Lung microvascular endothelial cell (primary cell): ENCODE measurements around the gene FBLIM1. TPM values are rescaled to one million over a fixed set of nuclear protein-coding genes. Genes with fewer than 3 reads are reported as not detected.
"Not testable (repeated sequence)": the region's sequence is repeated elsewhere in the genome, so short reads cannot be mapped to it uniquely, and the experiment has no call there.

Experiments
- DNase-seq, 2 donors: peaks; one replicate each; pipeline versions ENCODE4 v3.0.0 to v3.0.0-alpha.2; 2010; ENCODE audit warnings: low read depth in 2 of 2
- total RNA-seq: library from RNA; depleted of rRNA; stranded (reverse); fragments of >200 nt; gene quantifications from 2 replicates; pipeline ENCODE4 v1.2.1, GENCODE V29; 2014

The FBLIM1 gene
- total RNA-seq, 1 donor from 2014 or later, result 128 TPM

- not testable (repeated sequence) for DNase-seq
These were observed 49.0 kb downstream of the FBLIM1 start, which contains the start of gene UQCRHL for GRCh38 chr1:15807549-15807948. Gene UQCRHL, minus strand, starts transcription at chr1:15807649. Its CDS starts 0 bp downstream, at chr1:15807649.

GRCh38 chr1:15808955-15809354 lies 50.4 kb downstream of the FBLIM1 start:
- DNase-seq, result no peak

GRCh38 chr1:15810073-15810472 lies 51.5 kb downstream of the FBLIM1 start:
- no peak for DNase-seq

GRCh38 chr1:15816674-15817073 lies 58.1 kb downstream of the FBLIM1 start:
- no peak for DNase-seq

GRCh38 chr1:15820478-15820877 lies 61.9 kb downstream of the FBLIM1 start:
- DNase-seq, result no peak

- no peak for DNase-seq
These were observed 67.2 kb downstream of the FBLIM1 start for GRCh38 chr1:15825800-15826199.

- no peak for DNase-seq
These were observed 68.4 kb downstream of the FBLIM1 start for GRCh38 chr1:15826810-15827507.

GRCh38 chr1:15827567-15827966 lies 69.0 kb downstream of the FBLIM1 start:
- not testable (repeated sequence) for DNase-seq

- not testable (repeated sequence) for DNase-seq
These were observed 70.3 kb downstream of the FBLIM1 start for GRCh38 chr1:15828931-15829330.

- no peak for DNase-seq
These were observed 71.7 kb downstream of the FBLIM1 start for GRCh38 chr1:15830258-15830657.

GRCh38 chr1:15833069-15833679 lies 74.6 kb downstream of the FBLIM1 start:
- no peak for DNase-seq

GRCh38 chr1:15833842-15834405 lies 75.3 kb downstream of the FBLIM1 start:
- DNase-seq, result no peak

- peak; percentile 95 to 97 for DNase-seq
These were observed 76.0 kb downstream of the FBLIM1 start for GRCh38 chr1:15834406-15835204.

GRCh38 chr1:15835205-15835740 lies 76.7 kb downstream of the FBLIM1 start:
- DNase-seq, result peak in 1 of 2 donors; percentile 58

GRCh38 chr1:15835741-15836510 lies 77.3 kb downstream of the FBLIM1 start:
- peak; percentile 99 to 100 for DNase-seq

Other genes starting within 250 kb of the FBLIM1 start
- gene CASP9, start 234.6 kb upstream of the FBLIM1 start, total RNA-seq, result 3.2 and 3.9 TPM in 2 replicates
- 10.2 and 14.1 TPM in 2 replicates for gene DNAJC16, start 231.9 kb upstream of the FBLIM1 start, total RNA-seq
- gene AGMAT, start 173.7 kb upstream of the FBLIM1 start, total RNA-seq, result under 0.01 and 0.44 TPM in 2 replicates
- gene DDI2, start 141.3 kb upstream of the FBLIM1 start, total RNA-seq, result 11.1 and 14.3 TPM in 2 replicates
- 34.2 and 44.2 TPM in 2 replicates for gene PLEKHM2, start 74.5 kb upstream of the FBLIM1 start, total RNA-seq
- 0.22 and 0.60 TPM in 2 replicates for gene SLC25A34, start 22.5 kb upstream of the FBLIM1 start, total RNA-seq
- not detected in 2 replicates for gene TMEM82, start 16.3 kb upstream of the FBLIM1 start, total RNA-seq
- gene UQCRHL, start 48.9 kb downstream of the FBLIM1 start, total RNA-seq, result 3.3 and 6.3 TPM in 2 replicates
- 9.8 and 11.3 TPM in 2 replicates for gene SPEN, start 88.9 kb downstream of the FBLIM1 start, total RNA-seq
- 28.8 and 49.2 TPM in 2 replicates for gene ZBTB17, start 217.3 kb downstream of the FBLIM1 start, total RNA-seq
- gene SRARP, start 245.4 kb downstream of the FBLIM1 start, total RNA-seq, result 0.44 and 0.99 TPM in 2 replicates